Tibial artery (tissue), 4 donors: ENCODE data around the gene HTR4.

Experiments used
- DNase-seq, 2 donors: peaks; one replicate each; pipeline ENCODE4 v3.0.0-alpha.2; 2019
- H3K27ac ChIP-seq, 2 donors: fragments of 200-600 bp; sonication (generic) in 1 of 2; 1 replicate in 1 of 2; 2 replicates in 1 of 2; pipeline ENCODE4 v1.5.1; 2018 to 2019; ENCODE audit warnings: mild to moderate bottlenecking in 1 of 2
- H3K27me3 ChIP-seq, 2 donors: fragments of 200-600 bp; sonication (generic) in 1 of 2; one replicate each; pipeline versions ENCODE4 v1.5.1 to v1.6.0; 2016 to 2019
- H3K36me3 ChIP-seq, 3 donors: fragments of 200-600 bp; sonication (generic) in 2 of 3; one replicate each; pipeline ENCODE4 v1.5.1; 2016 to 2019; ENCODE audit warnings: mild to moderate bottlenecking in 2 of 3
- H3K4me1 ChIP-seq, 4 donors: fragments of 200-600 bp; sonication (generic) in 2 of 4; 1 replicate in 3 of 4; 2 replicates in 1 of 4; pipeline ENCODE4 v1.5.1; 2016 to 2019
- H3K4me3 ChIP-seq, 2 donors: fragments of 200-600 bp; sonication (generic) in 1 of 2; 1 replicate in 1 of 2; 2 replicates in 1 of 2; pipeline ENCODE4 v1.5.1; 2018 to 2019; ENCODE audit warnings: mild to moderate bottlenecking in 2 of 2
- H3K9me3 ChIP-seq, 3 donors: fragments of 200-600 bp; sonication (generic) in 1 of 3; one replicate each; pipeline ENCODE4 v1.5.1; 2016 to 2019
- intact Hi-C: fragments of 100-400 bp; cut with DNase I; formaldehyde crosslinking; loops from one replicate; pipeline ENCODE4 v1.15.0; 2023; ENCODE audit warnings: low total_unique reads
- TF ChIP-seq, protein P1 (sequence below), 2 experiments: fragments of 200-600 bp in 1 of 2; fragments of 450-650 bp in 1 of 2; IDR thresholded peaks; one replicate each; pipeline ENCODE4 v1.5.1; 2017 to 2019; ENCODE audit warnings: antibody characterized with exemption in 2 of 2, mild to moderate bottlenecking in 1 of 2, moderate library complexity in 1 of 2

Gene HTR4

DNA sequence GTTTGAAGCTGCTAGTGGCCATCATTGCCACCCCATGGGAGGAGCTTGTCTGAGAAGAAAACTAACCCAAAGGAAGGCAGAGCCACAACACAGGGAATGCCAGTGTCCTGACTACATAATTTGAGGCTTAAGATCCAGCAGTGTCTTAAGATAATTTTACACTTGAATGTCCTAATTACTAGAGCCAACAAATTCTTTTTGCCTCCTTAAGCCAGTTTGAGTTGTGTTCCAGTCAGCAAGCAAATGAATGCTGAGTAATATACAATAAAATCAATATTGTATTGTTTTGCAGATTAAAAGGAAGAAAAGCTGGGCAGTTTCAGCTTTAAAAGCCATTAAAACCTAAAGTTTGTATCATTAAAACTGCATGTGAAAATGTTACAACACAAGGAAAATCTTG, 13.9 kb downstream of the HTR4 start:
- intact Hi-C loops, result no loop called here
- H3K27ac ChIP-seq, result no peak overlapping the region
- H3K9me3 ChIP-seq, result no peaks in the 10 kb centered on the region
- DNase-seq, result no peak
- no peaks in the 10 kb centered on the region for H3K36me3 ChIP-seq
- H3K27me3 ChIP-seq, result no peaks in the 10 kb centered on the region
- no peaks in the 10 kb centered on the region for H3K4me1 ChIP-seq
- TF ChIP-seq, protein P1, sequence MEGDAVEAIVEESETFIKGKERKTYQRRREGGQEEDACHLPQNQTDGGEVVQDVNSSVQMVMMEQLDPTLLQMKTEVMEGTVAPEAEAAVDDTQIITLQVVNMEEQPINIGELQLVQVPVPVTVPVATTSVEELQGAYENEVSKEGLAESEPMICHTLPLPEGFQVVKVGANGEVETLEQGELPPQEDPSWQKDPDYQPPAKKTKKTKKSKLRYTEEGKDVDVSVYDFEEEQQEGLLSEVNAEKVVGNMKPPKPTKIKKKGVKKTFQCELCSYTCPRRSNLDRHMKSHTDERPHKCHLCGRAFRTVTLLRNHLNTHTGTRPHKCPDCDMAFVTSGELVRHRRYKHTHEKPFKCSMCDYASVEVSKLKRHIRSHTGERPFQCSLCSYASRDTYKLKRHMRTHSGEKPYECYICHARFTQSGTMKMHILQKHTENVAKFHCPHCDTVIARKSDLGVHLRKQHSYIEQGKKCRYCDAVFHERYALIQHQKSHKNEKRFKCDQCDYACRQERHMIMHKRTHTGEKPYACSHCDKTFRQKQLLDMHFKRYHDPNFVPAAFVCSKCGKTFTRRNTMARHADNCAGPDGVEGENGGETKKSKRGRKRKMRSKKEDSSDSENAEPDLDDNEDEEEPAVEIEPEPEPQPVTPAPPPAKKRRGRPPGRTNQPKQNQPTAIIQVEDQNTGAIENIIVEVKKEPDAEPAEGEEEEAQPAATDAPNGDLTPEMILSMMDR (IDR thresholded peaks at IDR 0.05), result no peak
- H3K4me3 ChIP-seq, result no peak overlapping the region

DNA sequence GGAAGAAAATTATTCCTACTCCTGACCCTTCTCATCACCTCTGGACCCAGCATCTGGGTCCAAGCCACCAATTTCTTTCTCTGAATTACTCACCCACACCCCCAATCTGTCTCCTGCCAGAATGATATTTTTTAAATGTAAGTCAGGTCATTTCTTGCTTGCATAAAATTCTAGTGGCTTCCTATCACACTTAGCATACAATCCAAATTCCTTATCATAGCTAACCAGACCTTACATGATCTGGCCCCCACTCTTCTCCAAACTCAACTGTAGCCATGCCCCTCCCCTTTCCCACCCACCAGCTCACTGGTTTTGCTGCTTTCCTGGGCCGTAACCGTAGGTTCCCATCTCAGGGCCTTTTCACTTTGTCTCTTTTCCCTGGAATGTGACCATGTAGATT, 15.2 kb downstream of the HTR4 start:
- intact Hi-C loops, result no loop called here
- no peaks in the 10 kb centered on the region for H3K4me1 ChIP-seq
- no peaks in the 10 kb centered on the region for H3K9me3 ChIP-seq
- no peaks in the 10 kb centered on the region for H3K27me3 ChIP-seq
- H3K36me3 ChIP-seq, result no peaks in the 10 kb centered on the region
- H3K4me3 ChIP-seq, result no peak overlapping the region
- no peak overlapping the region for H3K27ac ChIP-seq
- DNase-seq, result no peak
- TF ChIP-seq, protein P1 (IDR thresholded peaks at IDR 0.05), result no peak

DNA sequence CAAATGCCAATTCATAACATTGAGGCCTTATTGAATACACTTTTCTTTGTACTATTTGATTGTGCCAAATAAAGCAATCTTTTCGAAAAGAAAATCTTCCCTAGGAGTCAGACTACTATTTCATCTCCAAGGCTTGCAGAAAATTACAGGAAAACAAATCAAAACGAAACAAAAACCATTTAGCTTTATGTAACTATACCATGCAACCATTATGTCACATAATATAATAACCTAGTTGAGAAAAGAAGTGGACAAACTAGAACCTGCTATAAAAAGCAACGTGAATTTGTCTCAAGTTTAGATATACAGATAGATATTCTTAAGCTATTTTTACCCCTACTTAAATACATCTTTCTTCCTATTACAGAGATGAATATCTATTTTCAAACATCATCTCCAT, 18.0 kb downstream of the HTR4 start:
- no peaks in the 10 kb centered on the region for H3K36me3 ChIP-seq
- no peaks in the 10 kb centered on the region for H3K27me3 ChIP-seq
- intact Hi-C loops, result no loop called here
- H3K9me3 ChIP-seq, result no peaks in the 10 kb centered on the region
- TF ChIP-seq, protein P1 (IDR thresholded peaks at IDR 0.05), result no peak
- H3K4me3 ChIP-seq, result no peak overlapping the region
- DNase-seq, result no peak
- no peak overlapping the region for H3K27ac ChIP-seq
- no peaks in the 10 kb centered on the region for H3K4me1 ChIP-seq

DNA sequence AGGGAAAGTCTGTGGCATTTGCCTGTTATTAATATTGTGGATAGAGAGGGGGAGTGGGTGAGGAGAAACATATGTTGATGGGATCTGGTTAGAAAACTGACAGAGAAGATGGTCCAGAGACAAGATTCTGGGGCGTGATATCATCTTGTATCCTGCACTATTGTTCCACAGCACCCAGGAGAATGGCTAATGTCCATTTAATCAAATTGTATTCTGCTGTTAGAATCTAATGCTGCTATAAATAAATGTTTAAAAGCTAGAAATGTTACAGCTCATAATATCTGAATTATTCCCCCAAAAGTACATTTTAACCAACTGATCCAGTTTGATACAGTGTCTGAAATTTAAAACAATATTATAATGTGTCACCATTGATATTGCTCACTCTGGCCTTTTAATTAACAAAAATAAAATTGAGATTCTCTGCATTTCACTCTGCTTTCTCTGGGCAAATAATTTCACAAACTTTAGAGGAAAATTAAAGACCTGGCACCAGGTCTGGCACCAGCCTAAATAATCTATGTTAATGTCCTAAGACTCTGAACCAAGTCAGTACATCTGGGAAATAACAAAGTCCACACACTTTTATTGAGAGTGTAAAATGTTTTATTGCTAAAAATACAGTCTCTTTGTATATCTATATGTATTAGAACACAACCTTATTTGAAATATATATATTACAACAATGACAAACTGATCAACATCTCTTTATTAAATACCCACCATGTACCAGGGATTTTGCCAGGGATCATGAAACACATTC, 18.8 kb downstream of the HTR4 start:
- H3K4me3 ChIP-seq, result no peak overlapping the region
- TF ChIP-seq, protein P1 (IDR thresholded peaks at IDR 0.05), result no peak
- H3K27me3 ChIP-seq, result no peaks in the 10 kb centered on the region
- intact Hi-C loops, result no loop called here
- no peak for DNase-seq
- no peaks in the 10 kb centered on the region for H3K4me1 ChIP-seq
- H3K36me3 ChIP-seq, result no peaks in the 10 kb centered on the region
- H3K9me3 ChIP-seq, result no peaks in the 10 kb centered on the region
- H3K27ac ChIP-seq, result no peak overlapping the region

DNA sequence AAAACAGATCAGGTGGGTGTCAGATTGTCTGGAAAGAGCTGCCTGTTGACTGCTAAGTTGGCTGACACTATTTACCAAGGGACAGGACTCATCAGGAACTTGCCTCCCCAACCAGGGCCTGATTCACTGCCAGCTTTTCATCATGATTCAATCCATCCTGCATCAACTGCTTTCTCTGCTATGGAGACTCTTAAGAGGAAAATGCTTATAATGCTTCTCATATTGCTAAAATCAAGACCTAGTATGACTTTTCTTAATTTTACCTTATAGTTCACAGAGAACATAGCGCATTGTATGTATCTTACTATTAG, 21.3 kb downstream of the HTR4 start:
- TF ChIP-seq, protein P1 (IDR thresholded peaks at IDR 0.05), result no peak
- no peaks in the 10 kb centered on the region for H3K27me3 ChIP-seq
- intact Hi-C loops, result no loop called here
- H3K36me3 ChIP-seq, result no peaks in the 10 kb centered on the region
- H3K4me3 ChIP-seq, result no peak overlapping the region
- H3K9me3 ChIP-seq, result no peaks in the 10 kb centered on the region
- H3K4me1 ChIP-seq, result no peaks in the 10 kb centered on the region
- no peak for DNase-seq
- H3K27ac ChIP-seq, result no peak overlapping the region
